Astrocyte of the hippocampus (primary cell): ENCODE measurements around the gene GRAP2.

ENCODE experiments used
- DNase-seq: peaks from one replicate; pipeline ENCODE4 v3.0.0; 2011; ENCODE audit warnings: low read depth, low spot score

Gene GRAP2

DNA sequence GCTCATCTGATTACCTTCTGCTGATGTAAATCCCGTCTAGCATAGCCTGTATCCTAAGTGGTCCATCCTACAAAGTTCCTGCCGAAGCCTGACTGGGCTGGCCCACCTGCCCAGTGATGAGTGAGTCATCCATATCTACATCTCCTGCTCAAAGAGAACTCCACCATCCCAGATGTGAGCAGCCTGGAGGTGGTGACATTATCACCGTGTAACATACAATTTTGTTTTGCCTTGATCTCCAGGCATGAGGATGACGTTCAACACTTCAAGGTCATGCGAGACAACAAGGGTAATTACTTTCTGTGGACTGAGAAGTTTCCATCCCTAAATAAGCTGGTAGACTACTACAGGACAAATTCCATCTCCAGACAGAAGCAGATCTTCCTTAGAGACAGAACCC is 64.9 kb downstream of the GRAP2 start:
- no peak for DNase-seq

DNA sequence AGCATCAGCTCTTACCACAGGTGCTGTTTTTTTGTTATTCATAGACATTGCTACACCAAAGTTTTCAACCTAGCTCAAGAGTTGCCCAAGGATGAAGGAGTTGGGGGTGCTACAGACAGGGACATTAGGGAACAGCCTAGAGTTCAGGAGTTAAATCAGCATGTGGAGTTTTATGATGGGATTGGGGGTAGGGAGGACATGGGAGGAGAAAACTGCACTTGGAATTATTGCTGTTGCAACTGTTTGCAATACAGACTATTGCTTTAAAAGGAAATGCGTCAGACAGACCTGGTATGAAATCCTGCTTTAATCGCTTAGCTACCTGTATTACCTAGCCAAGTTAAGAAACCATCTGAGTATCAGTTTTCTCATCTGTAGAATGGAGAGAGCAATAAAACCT is 65.6 kb downstream of the GRAP2 start:
- no peak for DNase-seq

DNA sequence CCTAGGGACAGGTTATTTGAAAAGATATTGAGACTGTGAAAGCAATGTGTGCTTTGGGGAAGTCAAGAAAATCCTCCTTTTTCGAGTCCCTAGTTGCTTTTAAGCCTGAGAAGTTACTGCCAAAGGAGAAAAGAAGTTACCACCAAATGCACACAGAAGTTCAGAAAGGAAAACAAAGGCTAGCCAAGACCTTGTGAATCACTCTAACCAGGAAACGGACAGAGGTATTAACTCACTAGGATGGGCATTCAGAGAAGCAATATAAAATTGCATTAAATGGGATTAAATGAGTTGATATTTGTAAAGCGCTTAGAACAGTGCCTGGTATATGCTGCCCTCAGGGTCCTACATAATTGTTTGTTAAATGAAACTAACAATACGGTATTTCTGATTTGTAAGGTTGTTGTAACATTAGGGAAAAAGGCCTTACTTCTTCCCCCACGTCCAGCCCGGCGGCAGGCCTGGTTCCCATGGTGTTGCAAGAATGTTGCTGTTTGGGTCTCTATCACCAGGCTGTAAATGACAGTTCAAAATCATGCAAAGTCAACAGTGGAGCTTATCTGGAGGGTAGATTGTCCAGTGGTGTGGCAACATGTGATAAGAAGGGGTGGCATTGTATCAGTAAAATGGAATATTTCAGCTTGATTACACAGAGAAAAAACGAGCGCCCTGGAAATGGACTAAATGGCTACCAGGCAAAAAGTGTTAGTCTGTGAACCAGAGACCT is 66.4 kb downstream of the GRAP2 start:
- peak; percentile 54 for DNase-seq

DNA sequence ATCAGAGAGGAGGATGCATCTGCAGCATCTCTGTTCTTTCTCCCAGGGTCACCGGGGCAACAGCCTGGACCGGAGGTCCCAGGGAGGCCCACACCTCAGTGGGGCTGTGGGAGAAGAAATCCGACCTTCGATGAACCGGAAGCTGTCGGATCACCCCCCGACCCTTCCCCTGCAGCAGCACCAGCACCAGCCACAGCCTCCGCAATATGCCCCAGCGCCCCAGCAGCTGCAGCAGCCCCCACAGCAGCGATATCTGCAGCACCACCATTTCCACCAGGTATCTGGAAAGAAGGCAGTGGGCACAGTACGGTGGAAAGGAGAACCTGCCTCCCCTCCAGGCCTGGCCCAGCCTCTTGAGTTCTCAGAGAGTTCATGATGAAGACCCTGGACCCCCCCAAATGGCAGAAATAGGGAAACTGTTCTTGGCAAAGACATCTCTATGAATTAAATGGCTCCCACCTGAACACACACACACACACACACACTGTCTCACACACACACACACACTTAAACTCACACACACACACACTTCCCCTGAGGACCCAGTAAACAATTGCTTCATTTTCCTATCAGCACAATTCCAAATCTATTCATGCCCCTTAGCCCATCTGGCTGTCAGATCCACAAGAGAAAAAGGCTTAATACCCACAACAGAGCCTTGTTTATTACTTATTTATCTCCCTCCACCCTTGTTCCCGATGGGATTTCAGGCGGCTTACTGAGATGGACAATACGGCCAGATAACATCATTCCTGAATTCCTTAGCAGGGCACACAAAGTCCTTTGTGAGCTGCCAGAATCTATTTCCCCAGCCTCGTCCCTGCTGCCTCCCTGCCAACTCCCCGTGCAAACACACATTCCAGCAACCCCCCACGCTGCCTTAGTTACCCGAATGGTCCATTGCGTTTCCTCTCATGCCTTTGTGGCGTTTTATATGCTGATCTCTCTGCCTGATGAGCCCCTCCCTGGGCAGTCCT is 67.4 kb downstream of the GRAP2 start:
- peak; percentile 43 for DNase-seq

DNA sequence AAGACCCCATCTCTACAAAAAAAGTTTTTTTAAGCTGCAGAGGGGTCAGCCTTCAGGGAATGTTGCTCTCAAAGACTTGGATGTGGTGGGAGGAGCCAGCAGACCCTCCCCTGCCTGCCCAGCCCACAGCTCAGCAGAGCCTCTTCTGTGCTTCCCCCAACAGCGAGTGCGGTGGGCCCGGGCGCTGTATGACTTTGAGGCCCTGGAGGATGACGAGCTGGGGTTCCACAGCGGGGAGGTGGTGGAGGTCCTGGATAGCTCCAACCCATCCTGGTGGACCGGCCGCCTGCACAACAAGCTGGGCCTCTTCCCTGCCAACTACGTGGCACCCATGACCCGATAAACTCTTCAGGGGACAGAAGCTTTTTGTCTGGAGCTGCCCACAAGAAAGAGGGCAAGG is 69.9 kb downstream of the GRAP2 start:
- no peak for DNase-seq

DNA sequence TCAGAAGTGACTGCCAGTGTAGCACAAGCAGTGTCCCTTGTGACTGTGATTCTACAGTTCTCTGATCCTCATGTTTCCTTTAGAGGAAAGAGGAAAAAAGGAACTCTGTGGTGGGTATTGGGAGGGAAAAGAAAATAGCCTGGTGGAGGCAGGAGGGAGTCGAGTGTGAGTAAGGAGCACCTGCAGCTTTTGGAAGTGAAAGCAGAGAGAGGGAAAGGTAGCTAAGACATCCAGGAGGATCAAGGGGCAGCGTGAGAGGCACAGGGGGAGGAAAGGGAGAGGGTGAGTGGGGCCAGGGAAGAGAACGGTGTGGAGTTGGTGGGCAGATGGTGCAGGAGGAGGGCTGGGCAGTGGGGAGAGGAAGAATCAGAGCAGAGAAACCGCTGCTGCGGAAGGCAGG is 71.8 kb downstream of the GRAP2 start:
- DNase-seq, result no peak

DNA sequence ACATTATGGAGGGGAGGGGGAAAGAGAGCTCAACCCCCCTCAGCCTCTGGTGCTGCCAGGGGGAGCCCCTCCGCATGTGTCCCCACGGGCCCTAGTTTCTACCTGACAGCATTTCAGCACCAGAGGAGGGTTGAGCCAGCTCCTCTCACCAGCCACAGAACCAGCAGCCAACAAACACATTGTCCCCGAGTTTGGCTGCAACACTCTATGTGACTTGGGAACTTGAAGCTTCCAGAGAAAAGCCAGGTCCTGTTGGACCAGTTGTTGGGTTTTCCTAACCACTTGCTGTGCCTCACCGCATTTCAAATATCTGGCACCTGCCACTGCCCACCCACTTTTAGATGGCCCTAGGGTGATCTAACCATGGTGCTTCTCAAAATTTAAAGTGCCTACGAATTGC is 72.8 kb downstream of the GRAP2 start:
- DNase-seq, result no peak

DNA sequence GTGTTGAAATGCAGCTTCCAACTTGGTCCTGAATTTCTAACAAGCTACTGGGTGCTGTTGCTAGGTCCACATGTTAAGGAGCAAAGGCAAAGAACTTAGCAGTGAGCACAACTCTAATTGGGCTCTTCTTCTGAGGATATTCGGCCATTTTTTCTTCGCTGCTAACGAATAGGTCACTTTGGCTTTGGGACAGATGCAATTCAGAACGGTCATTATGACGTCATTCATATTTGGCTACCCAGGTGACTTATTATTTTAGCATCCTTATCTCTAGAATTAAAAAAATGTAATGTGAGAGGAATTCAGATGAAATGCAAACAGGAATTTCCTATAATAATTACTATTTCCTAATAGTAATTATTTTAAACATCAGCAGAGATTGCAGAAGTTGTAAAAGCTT is 73.2 kb downstream of the GRAP2 start:
- DNase-seq, result no peak

DNA sequence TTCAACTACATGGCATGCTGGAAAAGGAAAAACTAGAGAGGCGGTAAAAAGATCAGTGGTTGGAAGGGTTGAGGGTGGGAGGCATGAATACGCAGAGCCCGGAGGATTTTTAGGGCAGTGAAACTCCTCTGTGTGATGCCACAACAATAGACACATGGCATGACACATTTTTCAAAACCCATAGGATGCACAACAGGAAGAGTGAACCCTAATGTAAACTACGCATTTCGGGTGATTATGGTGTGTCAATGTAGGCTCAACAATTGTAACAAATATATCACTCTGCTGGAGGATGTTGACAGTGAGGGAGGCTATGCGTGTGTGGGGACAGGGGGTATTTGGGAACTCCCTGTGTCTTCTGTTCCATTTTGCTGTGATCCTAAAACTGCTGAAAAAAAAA is 78.2 kb downstream of the GRAP2 start:
- DNase-seq, result no peak

DNA sequence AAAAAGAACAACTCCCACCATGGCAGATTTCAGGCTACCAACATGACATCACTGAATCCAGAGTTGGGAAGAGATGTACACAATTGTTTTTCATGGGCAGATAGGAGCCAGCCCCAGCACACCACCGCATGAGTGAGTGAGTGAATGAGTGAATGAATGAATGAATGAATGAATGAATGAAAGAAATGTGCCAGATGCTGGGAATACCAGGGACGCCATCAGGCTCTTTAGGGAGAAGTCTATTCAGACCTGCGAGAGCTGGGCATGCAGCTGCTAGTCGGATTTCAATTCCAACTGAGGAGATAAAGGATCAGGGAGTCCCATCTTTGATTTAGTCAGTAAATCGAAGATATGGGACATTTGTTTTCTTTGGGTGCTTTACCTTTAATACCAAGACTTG is 78.6 kb downstream of the GRAP2 start:
- no peak for DNase-seq

DNA sequence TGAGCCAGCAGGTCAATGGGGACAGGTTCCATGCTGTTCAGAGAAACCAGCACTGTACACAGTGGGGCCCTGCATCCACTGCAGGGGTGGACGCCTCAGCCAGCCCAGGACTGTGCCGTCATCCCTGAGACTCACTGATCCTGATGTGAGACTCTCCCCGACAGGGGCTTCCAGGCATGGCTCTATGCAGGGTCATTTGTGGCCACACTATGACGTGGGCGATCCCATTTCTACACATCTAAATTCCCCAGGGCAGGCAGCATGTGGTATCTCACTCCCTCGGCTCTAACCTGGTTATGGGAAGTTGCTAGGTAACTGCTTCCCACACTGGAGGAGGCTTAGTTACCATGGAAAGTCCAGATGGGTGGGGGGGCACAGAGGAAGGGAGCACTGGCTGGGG is 79.7 kb downstream of the GRAP2 start:
- no peak for DNase-seq

DNA sequence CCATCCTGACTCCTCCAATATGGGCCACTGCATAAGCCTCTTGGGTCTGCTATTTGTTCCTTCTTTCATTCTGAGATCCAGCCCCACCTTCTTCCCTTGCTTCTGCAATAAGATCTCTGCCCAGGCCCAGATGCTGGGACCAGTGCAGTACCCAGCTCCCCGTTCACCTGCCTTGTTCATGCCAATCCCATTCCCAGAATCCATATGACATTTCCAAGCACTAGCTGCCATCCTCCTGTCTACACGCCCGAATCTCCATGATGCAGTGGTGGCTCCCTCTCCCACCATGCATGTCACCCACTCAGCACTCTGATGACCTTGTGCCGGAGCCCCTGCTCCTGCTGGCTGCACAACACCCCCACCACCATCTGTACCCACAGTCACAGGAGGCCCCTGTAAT is 82.5 kb downstream of the GRAP2 start:
- DNase-seq, result no peak

DNA sequence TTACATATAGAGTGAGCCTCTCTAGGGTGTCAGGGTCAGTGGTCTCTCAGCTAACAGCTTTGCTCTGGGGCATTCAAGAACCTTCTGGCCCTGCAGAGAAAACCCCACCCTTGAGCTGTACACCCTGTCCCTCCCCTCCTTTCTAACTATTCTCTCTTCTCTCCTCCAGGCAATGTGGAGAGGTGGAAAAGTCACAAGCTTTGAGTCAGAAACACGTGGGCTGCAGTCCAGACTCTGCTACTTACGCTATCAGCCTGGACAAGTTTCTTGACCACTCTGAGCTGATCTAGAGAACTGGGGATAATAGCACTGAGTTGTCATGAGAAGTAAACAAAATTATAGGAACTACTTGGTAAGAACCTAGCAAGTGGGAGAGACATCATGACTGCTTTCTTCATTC is 83.1 kb downstream of the GRAP2 start:
- DNase-seq, result no peak

DNA sequence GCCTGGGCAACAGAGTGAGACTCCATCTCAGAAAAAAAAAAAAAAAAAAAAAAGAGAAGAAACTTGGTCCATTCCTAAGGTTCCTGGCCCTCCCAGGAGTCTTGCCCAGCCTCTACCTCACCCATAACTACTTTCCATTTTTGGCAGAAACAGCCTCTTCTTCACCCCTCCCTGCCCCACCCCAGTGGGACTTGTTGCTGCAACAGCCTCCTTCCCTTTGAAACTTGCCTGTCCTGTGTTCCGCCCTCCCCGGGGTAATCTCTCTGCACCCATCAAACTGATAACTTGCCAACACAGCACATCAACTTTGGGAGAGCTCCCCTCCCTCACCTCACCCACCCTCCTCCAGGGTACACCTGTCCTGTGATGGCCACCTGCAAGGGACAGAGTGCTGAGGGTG is 83.9 kb downstream of the GRAP2 start:
- no peak for DNase-seq

DNA sequence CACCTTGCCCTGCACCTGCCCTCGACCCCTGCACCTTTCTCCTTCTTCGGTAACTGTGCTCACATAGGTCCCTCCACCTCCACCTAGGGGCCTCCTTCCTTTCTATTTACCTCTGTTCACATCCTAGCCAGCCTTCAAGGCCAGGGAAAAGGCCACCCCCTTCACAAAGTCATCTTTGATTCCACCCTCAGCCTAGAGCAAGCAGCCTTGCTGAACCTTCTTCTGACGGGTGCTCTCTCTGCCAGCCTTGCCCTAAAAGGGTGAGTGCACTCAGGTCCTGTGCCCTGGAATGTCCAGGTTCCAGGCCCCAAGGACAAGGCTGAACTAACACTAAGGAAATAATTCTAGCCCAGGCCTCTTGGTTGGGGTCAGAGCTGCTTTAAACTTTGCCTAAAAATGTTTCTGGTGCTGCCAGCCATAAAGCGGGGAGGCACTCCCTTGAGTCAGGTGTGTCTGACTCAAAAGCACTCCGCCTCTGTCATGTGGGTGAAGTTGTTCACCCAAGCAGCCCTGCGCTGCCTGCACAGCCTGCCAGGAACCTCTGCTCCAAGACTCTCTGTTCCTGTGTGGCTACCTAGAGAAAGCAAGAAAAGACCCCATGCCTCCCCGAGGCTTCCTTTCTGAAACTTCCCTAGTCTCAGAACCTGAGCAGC is 84.6 kb downstream of the GRAP2 start:
- no peak for DNase-seq

DNA sequence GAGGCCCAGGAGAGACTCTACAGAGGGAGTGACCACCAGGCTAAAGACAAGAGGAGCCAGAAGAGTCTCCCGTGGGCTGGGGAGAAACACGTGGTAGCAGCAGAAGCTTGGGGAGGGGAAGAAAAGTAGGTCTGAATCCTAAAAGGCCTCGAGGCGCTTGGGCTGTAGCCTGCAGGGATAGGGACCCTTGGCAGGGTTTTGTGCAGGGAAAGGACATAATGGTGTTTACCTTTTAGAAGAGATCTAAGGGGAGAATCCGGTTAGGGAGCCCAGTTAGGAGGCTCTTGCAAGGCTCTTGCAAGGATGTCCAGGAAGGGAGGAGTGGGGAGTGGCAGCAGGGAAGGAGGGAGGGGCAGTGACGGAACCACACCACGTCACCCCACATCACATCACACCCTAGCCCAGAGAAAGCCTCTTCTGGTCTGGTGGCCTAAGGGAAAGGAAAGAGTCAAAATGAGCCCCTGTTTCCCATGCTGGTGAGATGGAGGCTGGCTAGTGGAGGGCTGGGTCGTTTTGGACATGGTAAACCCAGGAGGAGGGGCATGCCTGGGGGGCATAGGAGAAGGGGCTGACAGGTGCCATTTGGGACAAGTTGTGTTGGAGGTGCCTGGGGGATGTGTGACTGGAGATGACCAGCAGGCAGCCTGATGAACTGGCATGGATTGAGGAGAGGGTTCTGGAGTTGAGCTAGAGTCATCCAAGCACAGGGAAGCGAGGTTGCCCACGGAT is 87.7 kb downstream of the GRAP2 start:
- DNase-seq, result no peak

DNA sequence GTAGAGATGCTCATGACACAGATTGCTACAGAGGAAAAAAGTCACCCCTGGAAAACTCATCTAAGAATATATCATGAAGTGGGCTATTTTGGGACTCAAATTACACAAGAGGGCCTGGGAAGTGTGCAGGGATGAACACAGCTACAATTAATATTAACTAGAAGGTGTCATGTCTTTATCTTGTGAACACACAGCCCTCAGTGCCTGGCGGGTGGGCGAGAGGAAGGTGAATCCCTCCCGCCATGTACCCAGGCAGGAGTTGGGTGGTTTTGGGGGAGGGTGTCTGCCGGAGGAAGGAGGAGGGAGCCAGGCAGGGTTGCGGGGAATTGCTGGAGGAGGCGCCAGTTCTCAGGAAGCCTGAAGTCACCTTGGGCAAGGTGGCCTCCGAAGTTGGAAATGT is 88.7 kb downstream of the GRAP2 start:
- no peak for DNase-seq

DNA sequence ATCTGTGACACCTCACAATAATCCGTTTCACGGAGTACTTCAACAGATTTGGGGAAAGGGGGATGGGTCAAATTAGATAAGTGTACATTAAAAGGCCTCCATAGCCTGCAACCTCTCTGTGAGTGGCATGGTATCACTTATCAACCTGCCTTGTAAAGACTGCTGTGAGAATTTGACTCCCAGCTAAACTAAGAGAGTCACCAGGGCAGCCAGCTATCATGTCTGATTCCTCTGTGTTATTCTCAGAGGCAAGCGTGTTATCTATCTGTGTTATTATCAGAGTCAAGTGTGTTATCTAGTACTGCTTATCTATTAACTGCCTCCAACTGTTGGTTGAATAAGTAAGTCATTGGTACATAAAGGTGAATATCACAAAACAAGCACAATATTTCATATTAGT is 89.8 kb downstream of the GRAP2 start:
- no peak for DNase-seq

DNA sequence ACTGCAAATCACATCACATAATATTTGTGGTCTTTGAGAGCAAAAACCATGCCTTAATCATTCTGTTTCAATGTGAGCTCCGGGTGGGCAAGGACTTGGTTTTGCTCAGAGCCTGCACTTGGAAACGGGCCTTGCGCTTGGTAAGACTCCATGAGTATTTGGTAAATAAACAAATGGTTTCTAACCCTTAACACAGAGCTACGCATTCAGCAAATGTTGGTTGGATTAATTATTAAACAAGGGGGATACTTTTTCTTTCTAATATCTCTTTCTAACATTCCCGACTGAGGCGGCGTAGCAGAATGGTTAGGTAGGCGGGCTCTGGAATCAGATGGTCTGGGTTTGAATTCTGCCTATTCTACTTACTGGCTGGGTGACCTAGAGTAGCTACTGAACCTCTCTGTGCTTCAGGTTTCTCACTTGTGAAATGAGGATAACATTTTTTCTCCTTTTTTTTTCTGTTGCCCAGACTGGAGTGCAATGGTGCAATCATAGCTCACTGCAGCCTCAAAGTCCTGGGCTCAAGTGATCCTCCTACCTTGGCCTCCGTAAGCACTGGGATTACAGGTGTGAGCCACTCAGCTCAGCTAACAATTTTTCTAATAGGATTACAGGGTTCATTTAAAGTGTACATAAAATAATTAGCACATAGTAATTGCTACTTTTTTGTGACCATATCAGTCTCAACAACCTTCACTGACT is 90.4 kb downstream of the GRAP2 start:
- DNase-seq, result no peak

DNA sequence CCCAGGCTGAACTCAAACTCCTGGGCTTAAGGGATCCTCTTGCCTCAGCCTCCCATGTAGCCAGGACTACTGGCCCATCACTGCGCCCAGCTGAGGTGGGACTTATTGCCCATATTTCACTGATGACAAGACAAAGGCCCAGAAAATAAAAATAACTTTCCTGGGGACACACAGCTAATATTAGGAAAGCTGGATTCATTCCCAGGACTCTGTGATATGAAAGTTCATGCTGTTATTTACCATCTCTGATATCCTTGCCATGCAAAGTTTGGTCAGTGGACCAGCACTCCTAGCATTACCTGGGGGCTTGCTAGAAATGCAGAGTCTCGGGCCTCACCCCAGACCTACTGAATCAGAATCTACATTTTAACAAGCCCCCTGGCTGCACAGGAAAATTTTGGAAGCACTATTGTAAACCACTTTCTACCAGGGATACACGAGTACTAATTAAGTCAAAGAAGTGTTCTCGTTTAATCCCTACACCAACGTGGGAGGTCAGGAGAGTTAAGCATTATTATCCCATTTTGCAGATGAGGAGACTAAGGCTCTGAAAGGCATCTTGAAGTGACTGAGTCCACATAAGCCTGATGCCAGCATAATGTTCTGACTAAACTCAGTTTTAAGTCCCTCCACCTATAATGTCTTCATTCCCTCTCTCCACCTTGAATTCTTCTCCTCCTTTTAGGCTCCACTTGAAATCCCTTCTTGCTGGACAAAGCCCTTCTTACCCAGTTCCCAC is 91.4 kb downstream of the GRAP2 start:
- DNase-seq, result no peak
